AG09319 (cell line): ENCODE data around the gene TMEM244.
A peak's percentile ranks its signal among the peaks of the same experiment; 100 is the strongest.

Source experiments
- DNase-seq: peaks from one replicate; pipeline ENCODE4 v3.0.0-alpha.2; 2010; ENCODE audit warnings: low read depth; ENCODE audit errors: extremely low read depth
- TF ChIP-seq, protein P1 (sequence below): IDR thresholded peaks from 2 replicates; pipeline ENCODE4 v1.5.1; 2011; ENCODE audit warnings: low read depth, mild to moderate bottlenecking, inconsistent platforms, low read length, moderate library complexity

TMEM244 gene

GRCh38 chr6:129895692-129896091 is 34.6 kb upstream of the TMEM244 start:
- no peak for DNase-seq
- TF ChIP-seq, protein P1, sequence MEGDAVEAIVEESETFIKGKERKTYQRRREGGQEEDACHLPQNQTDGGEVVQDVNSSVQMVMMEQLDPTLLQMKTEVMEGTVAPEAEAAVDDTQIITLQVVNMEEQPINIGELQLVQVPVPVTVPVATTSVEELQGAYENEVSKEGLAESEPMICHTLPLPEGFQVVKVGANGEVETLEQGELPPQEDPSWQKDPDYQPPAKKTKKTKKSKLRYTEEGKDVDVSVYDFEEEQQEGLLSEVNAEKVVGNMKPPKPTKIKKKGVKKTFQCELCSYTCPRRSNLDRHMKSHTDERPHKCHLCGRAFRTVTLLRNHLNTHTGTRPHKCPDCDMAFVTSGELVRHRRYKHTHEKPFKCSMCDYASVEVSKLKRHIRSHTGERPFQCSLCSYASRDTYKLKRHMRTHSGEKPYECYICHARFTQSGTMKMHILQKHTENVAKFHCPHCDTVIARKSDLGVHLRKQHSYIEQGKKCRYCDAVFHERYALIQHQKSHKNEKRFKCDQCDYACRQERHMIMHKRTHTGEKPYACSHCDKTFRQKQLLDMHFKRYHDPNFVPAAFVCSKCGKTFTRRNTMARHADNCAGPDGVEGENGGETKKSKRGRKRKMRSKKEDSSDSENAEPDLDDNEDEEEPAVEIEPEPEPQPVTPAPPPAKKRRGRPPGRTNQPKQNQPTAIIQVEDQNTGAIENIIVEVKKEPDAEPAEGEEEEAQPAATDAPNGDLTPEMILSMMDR: no peak

- TF ChIP-seq, protein P1: no peak
- DNase-seq: no peak
Observed at GRCh38 chr6:129894921-129895320, 33.8 kb upstream of the TMEM244 start.

DNA sequence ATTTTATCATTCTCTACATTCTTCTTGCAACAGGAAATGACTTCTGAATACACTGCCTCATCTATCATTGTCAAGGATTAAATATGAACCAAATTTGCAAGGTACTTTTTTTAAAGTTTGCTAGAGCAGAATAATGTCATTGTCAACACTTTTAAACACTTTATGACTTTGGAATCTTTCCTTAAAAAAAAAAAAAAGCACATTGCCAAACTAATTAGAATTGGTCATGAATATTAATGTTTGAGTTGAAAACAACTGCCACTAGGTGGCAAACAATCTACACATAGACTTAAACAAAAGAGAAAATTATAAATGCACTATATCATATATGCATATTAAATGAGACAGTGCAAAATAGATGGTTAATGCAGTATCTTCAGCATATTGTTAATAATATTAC is 32.5 kb upstream of the TMEM244 start:
- DNase-seq: no peak
- TF ChIP-seq, protein P1: peak; percentile 34

- DNase-seq: no peak
- TF ChIP-seq, protein P1: no peak
Observed at GRCh38 chr6:129890701-129891100, 29.6 kb upstream of the TMEM244 start.

GRCh38 chr6:129890164-129890563 is 29.0 kb upstream of the TMEM244 start:
- TF ChIP-seq, protein P1: no peak
- no peak for DNase-seq

DNA sequence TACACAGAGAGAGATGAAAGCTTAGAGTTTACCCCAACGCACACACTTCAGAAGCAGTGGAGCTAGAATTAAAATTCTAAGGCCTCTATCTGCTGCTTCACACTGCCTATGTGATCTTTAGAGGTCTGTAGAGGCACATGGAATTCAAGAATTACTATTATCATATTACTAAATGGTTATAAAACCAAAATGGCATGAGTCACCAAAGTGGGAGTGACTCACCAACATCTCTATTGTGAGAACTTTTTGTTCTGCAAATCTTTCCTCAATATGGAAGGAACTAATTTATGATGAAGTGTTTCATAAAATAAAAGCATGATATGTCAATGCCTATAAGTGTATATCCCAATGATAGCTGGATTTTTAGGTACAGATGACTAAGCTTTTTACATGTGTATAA is 28.5 kb upstream of the TMEM244 start:
- peak; percentile 39 for DNase-seq
- TF ChIP-seq, protein P1: no peak

DNA sequence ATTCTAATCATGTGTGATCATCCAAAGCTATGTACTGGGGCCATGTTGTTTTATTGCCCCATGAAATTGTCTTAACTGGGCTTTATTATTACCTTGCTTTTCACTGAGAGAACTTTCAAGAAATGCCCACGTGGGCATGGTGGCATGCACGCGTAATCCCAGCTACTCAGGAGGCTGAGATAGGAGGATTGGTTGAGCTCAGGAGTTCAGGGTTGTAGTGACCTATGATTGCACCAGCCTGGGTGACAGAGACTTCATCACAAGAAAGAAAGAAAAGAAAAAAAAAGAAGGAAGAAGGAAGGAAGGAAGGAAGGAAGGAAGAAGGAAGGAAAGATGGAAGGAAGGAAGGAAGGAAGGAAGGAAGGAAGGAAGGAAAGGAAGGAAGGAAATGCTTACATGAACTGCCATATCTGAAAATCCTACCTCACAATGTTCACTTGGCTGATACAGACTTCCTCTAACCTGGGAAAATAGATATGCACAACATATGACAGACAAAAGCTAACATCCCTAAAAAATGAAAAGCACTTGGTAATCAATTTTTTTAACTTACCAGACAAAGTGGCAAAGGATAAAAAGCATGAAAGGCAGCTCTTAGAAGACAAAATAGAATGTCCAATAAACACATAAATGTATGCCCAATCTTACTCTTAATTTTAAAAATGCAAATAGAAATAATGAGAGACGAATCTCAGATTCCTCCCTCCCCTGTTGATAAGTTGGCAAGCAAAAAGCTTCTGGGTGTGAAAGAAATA is 25.5 kb upstream of the TMEM244 start:
- TF ChIP-seq, protein P1: no peak
- no peak for DNase-seq
